H4 (cell line): ENCODE results near the gene CSTB. TPM values are rescaled to one million over a fixed set of nuclear protein-coding genes. Genes with fewer than 3 reads are reported as not detected.
A peak's percentile ranks its signal among the peaks of the same experiment; 100 is the strongest.

Experiments
- DNase-seq: peaks from one replicate; pipeline ENCODE4 v3.0.0-alpha.2; 2015; ENCODE audit warnings: low spot score
- total RNA-seq: library from RNA; depleted of rRNA; stranded (reverse); fragments of >200 nt; shearing (Covaris generic); gene quantifications from 2 replicates; pipeline ENCODE4 v1.2.3, GENCODE V29; 2014

The CSTB gene
- total RNA-seq, 1 experiment from 2014 or later = 33.8 TPM

DNA sequence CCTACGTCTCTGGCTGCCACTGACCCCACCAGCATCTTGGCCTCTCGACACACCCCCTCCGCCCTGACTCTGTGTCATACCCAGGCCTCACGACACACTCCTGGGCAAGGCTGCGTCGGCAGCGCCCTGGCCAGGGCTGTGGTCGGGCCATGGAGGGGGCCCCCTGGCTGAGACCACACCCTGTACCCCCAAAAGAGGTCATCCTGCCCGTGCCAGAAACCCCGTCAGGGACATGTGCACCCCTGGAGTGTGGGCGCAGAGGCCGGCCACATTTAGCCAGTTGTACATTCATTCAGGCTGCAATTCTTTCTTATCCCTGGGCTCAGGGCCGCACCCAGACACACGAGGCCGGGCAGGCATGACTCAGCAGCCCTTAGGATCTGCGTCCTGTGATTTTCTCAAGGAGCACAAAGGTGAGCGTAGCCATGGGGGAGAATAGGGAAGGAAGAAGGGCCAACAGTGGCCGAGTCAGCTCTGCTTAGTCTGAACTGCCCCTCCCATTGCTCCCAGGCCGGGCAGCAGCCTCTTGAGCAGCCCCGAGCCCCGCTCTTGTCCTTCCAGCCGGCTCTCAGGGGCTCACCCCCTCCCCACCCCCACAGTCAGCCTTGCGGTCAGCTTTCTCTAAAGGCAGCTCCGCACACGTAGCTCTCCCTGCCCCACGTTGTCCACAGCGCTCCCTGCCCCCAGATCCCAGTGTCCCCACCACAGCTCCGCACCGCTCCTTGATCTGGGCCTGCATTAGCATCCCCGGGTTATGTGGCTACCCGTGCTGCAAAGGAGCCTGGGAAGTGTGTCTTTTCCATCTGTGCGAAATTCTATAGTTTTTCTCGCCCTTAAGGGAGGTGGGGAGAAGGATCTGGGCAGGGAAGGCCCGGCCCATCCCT lies 7.9 kb downstream of the CSTB start:
- peak; percentile 76 for DNase-seq

DNA sequence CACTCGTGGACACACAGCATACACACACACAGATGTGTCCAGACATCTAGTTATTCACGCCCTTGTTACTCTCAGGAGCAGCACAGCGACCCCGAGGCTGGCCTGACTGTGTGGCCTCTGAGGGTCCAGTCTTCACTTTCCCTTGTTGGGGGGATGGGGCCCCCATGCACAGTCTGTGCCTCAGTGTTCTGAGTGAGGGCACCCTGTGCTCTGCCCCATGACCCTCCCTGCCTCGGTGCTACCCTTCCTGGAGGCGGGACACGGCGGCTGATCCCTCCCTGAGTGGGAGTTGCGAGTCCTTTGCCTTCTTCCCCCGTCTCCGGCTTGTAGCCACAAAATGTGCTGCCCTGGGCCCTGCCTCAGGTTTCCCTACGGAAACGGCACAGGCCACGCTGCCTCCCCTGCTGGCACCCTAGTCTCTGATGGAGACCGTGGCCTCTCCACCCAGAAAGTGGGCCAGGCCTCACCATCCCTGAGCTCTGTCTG lies 8.6 kb downstream of the CSTB start:
- DNase-seq = no peak

DNA sequence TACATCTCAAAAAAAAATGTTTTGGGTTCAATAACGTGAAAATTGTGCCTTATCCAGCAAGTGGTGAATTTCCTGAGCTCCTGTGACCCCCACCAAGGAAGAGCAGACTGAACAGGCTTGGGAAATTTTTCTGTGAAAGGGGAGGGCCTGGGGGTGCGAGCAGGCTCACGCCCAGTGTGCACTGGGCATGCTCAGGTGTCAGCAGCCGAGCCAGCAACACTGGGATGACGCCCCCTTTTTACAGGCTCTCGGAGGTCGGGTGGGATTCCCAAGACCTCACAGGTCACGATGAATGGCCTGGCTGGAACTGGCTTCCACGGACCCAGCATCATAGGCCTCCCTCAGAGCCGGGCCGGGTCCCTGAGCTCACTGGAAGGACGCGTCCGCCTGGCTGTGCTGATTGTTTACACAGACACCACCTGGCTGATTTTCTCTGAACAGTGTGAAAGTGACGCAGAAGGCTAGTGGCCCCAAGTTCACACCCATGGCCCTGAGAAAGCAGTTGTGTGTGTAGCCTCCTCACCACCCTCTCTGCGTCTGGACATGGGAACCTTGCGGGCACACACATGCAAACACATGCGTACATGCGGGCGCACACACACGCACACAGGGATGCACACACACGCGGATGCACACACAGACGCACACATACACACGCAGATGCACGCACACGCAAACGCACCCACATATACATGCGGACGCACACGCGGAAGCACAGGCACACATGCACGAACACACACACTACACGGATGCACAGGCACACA lies 9.2 kb downstream of the CSTB start:
- no peak for DNase-seq

DNA sequence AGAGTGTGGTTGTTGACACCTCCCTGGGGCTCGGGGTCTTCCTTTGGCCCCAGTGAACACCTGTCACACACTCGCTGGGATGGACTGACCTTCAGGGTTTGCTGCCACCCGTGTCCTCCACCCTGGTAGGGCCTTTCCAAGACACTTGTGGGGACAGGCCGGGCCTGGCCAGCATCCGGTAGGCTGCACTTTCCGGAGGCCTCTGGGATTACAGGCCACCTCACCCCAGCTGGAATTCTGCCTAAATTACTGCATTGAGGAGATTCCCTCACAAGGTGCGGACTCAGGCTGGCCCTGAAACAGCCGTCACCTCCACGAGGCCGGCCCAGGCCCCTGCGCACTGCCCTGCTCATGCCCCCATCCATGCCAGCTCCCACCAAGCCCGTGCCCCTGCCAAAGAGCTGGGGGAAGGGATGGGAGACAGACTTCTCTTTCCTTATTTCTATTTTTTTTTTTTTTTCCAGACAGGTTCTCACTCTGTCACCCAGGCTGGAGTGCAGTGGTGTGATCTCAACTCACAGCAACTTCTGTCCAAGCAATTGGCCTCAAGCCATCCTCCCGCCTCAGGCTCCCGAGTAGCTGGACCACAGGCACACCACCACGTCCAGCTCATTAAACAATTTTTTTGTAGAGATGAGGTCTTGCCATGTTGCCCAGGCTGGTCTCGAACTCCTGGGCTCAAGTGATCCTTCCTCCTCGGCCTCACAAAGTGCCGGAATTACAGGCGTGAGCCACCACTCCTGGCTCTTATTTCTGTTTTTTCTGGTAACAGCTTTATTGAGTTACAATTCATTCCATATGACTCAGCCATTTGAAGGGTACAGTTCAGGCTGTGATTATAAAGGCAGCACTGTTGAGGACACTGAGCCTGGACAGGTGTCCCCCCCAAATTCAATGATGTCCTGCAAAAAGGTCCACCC lies 11.3 kb downstream of the CSTB start:
- no peak for DNase-seq

DNA sequence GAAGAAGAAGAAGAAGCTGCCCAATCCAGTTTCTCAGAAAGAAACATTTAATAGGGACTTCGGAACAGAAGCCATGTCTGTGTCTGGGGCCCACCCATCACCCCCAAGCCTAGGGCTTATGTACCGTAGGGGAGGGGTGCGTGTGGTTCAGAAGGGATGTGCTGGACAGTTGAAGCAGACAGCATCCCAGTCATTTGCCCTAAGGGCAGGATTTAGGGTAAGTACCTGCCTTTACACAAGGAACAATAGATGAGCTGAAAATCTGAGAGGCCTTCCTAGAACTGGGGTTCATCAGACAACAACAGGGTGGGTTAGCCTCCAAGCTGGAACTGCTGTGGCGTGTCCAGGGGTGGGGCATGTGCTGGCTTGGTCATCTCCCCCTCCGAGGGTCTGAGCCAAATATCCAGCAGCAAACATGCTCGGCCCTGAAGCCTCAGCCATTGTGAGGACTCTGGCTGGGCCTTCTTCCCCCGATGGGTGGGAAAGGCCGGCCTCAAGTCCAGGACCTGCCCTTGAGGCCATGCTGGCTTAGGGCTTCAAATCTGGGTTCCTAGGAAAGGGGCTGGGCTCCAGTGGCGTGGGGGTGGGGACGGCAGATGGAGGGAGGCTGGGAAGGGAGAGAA lies 12.1 kb downstream of the CSTB start:
- DNase-seq = no peak

DNA sequence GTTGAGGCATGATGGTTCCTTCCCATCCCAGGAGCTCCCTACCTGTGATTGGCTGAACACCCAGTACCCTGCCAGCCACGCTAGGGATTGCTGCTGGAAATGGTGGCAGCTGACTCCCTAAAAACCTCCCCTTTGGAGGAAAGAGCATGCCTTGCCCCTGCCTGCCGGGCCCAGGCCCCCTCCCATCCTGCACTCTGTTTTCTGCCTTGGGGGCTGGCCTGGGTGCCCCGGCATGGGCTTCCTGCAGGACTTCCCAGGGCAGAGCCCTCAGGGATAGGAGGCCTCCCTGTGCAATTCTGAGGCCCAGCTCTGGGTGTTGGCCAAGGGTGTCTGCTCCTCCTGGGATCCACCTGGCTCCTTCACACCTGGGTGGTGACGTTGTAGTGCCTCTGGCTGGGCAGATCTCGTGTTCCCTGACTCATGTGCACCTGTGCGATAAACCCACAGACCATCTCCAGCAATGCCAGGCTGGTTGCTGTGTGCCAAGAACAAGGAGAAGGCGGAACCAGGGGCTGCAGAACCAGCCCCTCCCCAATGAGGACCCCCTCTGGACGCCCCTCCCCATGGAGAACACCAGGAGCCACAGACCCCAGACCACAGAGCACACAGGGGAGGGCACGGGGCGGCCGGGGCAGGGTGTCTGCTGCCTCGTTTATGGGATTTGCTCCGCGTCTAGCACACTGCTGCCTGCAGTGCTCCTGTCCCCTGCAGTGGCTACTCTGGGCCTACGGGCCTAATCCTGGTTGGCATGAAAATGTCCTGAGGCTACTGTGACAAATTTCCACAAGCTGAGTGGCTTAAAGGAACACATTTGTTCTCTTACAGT lies 13.6 kb downstream of the CSTB start:
- DNase-seq = no peak

DNA sequence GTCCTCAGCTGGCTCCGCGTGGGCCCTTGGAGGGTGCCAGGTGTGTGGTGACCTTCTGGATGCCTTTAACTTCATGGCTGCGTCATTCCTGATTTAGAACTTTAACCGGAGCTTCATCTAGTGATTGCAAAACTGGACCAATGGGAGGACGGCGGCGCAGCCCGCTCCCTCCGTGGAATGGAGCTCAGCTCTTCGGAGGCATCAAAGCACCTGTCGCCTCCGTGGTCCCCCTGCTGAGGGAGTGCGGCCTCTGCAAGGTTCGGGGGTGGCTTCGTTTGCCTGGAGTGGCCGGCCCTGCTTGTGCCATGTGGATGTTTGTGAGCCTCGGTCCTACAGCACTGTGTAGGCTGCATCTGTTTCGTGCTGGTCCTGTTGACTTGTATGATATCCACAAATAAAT lies 14.2 kb downstream of the CSTB start:
- DNase-seq = no peak

DNA sequence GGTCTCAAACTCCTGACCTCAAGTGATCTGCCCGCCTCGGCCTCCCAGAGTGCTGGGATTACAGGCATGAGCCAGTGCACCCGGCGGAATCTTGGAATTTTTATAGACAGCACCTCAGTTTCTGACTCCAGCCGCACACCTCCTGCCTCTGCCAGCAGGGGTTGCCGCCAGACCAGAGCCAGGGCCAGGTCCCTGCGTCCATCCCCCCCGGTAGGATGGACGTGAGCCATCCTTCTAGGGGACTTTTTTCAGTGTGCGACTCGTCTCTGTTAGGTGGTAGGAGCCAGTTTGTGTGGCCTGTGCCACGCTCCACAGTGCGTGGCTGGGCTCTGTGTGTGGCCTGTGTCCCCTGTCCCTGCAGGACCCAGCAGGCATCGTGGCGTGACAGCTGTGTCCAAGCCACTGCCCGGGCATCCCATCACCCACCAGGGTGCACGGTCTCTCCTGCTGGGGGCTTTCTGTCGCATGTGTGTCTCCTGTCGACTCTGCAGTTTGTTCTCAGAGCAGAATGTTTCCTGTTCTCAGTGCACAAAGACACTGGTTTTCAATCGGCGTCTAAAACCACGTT lies 15.6 kb downstream of the CSTB start:
- no peak for DNase-seq

DNA sequence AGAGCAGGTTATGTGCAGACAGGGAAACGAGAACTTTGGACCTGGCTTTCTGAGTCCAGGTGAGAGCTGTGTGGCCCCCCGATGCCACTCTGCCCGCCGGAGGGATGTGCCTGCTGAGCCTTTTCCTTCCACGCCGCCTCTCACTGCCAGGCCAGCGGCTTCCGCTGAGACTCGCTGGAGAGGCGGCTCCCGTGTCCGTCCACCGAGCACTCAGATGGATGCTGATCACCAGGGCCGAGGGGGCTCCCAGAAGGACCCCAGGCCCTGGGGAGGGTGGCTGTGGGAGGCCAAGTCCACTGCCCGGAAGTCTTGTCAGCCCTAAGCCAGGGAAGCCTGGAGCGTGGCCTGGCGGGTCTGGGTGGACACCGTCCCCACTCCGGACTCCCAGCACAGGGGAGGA lies 16.5 kb downstream of the CSTB start:
- no peak for DNase-seq

DNA sequence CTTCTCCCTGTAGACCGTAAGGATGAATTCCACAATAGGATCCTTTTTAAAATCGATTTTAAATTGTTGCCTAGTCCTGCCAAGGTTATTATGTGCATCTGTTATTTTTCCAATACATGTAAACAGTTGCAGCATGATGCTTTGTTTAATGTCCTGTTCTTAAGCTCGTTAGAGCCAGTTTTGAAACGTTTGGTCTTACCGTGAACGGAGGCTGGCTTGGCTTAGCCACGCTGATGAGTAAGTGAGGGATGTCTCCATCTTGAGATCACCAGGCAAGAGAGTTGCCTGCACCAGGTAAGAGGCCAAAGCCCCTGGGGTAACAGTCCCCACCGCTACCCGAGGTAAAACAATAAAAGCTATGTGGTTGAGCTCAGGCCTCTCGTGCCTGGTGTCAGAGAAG lies 17.3 kb downstream of the CSTB start:
- DNase-seq = no peak

DNA sequence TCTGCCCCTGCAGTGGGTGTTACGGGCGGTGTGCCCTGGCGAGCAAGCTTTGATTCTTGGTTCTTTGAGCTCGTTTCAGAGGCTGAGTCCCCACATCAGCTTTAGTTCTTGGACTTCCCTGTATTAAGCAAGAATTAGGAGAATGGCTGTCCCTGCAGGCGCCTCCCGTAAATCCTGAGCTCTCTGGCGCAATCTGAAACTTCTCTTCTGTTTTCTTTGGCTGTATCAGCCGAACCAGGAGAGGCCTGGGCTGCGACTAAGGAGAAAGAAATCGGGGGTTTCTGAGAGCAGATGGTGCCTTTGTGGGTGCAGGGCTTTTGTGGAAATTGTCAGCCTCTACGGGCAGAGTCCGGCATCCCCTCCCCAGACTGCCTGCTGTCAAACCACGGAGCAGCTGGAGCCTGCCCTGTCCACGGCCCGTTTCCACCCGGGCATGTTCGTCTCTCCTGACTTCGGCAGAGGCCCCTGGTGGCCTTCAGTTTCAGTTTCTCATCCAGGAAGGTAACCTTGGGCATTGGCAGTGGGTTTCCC lies 17.9 kb downstream of the CSTB start:
- no peak for DNase-seq

DNA sequence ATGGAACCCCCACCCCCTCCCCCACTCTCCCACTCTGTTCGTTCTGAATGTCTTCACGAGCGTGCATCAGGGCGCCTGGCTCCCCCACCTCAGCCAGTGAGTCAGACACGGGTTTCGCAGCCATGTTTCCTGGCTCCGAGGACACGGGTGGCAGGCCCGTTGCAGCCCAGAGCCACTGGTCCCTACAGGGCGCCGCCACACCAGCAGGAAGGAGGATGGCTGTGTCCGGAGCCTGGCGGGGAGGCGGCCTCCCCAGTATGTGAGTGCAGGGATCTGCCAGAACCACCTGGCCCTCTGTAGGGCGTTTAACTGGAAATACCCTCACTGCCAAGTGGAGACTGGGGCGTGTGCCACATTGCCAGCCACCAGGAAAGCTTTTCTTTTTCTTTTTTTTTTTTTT lies 18.5 kb downstream of the CSTB start:
- DNase-seq = no peak

DNA sequence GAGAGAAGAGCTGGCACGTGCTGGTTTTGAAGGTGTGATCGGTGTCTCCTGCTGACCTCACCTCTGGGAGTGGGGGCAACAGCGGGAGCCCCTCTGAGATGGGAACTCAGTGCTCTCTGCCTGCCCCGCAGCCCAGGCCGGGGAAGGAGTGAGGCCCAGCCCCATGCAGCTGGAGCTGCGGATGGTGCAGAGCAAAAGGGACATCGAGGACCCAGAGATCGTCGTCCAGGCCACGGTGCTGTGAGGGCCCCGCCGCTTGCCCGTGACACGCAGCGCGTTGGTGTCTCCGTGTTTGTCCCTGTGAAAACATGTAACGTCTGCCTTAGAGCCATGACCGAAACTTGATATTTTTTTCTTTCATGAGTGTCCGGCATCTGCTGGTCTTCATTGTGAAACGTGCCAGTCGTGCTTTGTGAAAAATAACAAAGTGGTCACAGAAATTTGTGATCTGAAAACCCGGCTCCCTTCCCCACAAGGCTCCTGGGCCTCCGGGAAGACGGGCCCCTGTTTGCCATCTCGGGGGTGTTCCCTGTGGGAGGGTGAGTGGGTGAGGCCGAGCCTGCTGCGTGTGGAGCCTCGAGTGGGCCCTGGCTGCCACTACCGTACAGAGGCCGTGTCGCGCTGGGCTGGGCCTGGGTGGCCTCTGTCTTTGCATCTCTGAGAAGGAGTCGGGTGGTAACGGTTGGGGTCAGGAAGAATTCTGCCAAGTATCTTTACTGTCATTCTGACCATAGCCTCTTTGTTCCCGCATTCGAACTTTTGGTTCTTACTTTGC lies 20.1 kb downstream of the CSTB start:
- DNase-seq = no peak

DNA sequence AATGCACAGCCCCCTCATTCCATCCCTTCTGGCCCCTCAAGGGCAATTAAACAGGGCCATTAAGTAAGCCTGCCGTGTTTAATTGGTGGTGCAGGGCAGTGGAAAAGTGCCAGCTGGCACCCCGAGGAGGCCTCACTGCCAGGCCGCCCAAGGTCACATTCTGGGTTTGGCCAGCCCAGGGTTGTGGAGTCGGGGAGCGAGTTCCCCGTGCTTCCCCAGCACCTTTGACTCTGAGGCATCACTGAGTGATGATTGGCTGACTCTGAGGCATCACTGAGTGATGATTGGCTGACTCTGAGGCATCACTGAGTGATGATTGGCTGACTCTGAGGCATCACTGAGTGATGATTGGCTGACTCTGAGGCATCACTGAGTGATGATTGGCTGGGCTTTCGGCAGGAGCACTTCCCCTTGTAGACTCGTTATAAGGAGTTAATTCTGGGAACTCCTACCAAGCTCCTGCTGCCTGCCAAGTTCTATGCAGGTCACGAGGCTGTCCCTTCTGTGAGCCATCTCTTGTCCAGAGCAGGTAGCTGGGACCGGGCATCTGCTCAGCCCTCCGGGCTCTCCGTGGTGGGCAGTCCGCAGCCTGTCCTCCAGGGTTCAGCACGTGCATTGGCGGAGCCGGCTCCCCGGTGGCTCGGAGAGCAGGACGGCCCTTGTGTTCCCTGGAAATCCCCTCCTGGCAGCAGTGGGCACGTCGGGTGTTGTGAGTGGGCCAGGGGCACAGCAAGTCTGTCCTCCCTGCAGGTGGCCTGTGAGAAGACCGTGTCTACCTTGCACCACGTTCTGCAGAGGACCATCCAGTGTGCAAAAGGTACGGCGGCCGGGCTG lies 20.9 kb downstream of the CSTB start:
- no peak for DNase-seq

DNA sequence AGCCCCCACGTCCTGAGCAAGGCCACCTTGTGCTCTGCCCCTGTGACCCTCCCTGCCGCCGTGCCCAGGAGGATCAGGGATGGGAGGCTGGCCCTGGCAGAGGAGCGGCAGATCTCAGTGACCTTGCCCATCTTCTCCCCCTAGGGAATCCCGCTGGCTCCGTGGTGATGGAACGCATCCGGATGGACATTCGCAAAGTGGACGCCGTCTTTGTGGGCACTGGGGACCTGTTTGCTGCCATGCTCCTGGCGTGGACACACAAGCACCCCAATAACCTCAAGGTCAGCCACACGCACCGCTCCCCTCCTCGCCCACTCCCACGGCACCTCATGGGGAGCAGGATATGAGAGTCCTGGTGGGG lies 22.7 kb downstream of the CSTB start:
- DNase-seq = no peak

DNA sequence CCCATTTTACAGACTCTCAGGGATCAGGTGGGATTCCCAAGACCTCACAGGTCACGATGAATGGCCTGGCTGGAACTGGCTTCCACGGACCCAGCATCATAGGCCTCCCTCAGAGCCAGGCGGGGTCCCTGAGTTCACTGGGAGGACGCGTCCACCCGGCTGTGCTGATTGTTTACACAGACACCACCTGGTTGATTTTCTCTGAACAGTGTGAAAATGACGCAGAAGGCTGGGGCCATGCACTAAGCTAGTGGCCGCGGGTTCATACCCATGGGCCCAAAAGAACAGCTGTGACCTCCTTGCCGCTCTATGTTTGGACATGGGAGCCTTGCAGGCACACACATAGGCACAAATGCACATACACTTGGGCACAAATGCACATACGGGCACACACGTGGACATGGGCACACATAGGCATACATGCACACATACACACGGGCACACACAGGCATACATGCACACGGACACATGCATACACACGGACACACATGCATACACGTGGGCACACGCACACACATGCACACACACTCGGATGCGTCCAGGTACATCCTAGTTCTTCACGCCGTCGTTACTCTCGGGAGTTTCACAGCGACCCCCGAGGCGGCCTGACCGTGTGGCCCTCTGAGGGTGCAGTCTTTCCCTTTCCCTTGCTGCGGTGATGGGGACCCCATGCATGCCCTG lies 23.2 kb downstream of the CSTB start:
- DNase-seq = no peak

DNA sequence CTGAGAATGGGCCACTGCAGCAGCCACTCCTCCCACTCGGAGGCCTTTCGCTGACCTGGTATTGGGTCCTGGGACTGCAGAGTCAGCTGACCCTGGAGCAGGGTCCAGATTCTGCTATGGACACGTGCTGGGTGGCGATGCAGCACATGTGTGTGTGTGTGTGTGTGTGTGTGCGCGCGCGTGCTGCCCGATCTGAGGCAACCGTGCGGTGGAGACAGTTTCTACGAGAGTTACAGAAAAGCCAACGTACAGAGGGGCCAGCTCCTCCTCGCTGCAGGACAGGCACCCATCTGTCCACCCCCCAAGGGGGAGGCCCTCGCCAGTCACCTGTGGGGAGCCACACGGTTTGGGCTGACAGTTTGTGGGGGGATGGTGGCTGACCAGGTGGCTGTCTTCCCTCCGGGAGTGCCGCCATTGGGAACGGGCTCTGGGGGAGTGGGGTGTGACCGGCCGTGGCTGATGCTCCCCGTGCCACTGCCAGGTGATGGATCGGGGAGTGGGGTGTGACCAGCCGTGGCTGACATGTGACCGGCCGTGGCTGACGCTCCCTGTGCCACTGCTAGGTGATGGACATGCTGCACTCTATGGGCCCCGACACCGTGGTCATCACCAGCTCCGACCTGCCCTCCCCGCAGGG lies 24.0 kb downstream of the CSTB start:
- no peak for DNase-seq
